Measurements from ENCODE around the gene PANX1. TPM values are rescaled to one million over a fixed set of nuclear protein-coding genes. Genes with fewer than 3 reads are reported as not detected.

PANX1 gene
- total RNA-seq, 3 donors from 2014 or later (not counting 1 experiment from before 2014, with no cell fraction given), result 8.6 to 13.6 (median 13.4) TPM

DNA sequence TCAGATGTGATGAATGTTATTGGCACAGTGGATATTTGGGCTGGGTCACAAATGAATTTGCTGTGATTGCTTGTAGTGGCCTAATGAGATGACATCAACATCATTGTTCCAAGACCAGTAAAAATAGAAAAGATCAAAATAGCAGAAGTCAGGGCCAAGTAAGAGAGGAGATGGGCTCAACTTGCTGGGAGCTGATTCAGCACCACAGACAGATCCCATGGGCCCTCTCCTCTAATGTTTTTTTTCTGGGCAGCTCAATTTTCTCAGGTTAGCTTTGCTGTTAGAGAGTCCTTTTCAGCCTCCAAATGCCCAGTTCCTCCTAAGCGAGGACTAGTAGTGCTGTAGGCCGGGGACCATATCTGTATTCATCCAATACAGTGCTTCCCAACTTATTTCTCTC lies 89.7 kb downstream of the PANX1 start:
- ATAC-seq, result no peak
- TF ChIP-seq, protein P1, sequence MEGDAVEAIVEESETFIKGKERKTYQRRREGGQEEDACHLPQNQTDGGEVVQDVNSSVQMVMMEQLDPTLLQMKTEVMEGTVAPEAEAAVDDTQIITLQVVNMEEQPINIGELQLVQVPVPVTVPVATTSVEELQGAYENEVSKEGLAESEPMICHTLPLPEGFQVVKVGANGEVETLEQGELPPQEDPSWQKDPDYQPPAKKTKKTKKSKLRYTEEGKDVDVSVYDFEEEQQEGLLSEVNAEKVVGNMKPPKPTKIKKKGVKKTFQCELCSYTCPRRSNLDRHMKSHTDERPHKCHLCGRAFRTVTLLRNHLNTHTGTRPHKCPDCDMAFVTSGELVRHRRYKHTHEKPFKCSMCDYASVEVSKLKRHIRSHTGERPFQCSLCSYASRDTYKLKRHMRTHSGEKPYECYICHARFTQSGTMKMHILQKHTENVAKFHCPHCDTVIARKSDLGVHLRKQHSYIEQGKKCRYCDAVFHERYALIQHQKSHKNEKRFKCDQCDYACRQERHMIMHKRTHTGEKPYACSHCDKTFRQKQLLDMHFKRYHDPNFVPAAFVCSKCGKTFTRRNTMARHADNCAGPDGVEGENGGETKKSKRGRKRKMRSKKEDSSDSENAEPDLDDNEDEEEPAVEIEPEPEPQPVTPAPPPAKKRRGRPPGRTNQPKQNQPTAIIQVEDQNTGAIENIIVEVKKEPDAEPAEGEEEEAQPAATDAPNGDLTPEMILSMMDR (IDR thresholded peaks at IDR 0.05), result no peak
- no peak for DNase-seq
- Mint-ChIP-seq H3K9me3 (peaks cover 0 to 8% of the 10 kb centered on the region in 2 donors), H3K4me3 (no peak overlapping the region), H3K27ac (no peak overlapping the region), H3K36me3 (peaks cover 10% of the 10 kb centered on the region), H3K27me3 (ENCODE audit: low read depth in 2 of 2) (no peaks in the 10 kb centered on the region), H3K4me1 (no peaks in the 10 kb centered on the region)
- intact Hi-C loops (cut with micrococcal nuclease), result no loop called here
- no peaks in the 10 kb centered on the region for H3K36me3 ChIP-seq (ENCODE audit: control insufficient read depth, insufficient read depth, low read length)
- H3K9me3 ChIP-seq (ENCODE audit: control insufficient read depth, insufficient read depth, low read length), result peaks cover 30% of the 10 kb centered on the region
- no peak overlapping the region for H3K4me3 ChIP-seq (ENCODE audit: low read length)
- H3K4me1 ChIP-seq (ENCODE audit: control insufficient read depth, insufficient read depth, low read length), result no peaks in the 10 kb centered on the region
- no peak overlapping the region for H3K27ac ChIP-seq (ENCODE audit: low read length)
- 95% methylated on average over 2 of the region's 2 CpGs for WGBS (ENCODE audit: insufficient coverage)
- H3K27me3 ChIP-seq (ENCODE audit: control insufficient read depth, insufficient read depth, low read length), result no peaks in the 10 kb centered on the region

DNA sequence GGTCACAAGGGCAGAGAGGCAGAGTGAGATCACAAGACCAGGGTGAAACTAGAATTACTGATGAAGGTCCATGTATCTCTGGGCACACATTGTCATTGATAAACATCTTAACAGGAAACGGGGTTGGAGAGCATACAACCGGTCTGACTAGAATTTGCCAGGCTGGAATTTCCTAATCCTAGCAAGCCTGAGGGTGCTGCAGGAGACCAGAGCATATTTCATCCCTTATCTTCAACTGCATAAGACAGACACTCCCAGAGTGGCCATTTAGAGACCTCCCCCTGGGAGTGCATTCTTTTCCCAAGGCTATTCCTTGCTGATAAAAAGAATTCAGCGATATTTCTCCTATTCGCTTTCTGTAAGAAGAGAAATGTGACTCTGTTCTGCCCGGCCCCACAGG lies 91.1 kb downstream of the PANX1 start:
- H3K9me3 ChIP-seq (ENCODE audit: control insufficient read depth, insufficient read depth, low read length), result peaks cover 30% of the 10 kb centered on the region

DNA sequence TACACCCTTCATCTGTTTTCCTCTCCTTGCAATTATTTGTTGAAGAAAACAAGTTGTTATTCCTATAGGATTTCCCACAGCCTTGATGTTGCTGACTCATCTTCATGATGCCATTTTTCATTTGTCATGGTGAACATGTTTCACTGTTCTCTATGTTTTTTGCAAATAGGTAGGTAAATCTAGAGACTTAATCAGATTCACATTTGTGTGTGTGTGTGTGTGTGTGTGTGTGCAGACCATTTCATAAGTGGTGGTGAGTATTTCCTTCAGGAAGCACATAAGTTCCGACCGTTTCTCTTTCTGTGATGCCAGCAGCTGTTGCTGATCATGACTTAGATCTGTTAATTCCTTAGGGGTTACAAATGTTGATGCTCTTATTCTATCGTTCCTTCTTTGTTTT lies 95.4 kb downstream of the PANX1 start:
- 44% methylated on average over 2 of the region's 3 CpGs for WGBS (ENCODE audit: insufficient coverage)
- no peak for ATAC-seq
- Histone ChIP-seq H3K27me3 (ENCODE audit: control insufficient read depth, insufficient read depth, low read length) (no peaks in the 10 kb centered on the region), H3K9me3 (ENCODE audit: control insufficient read depth, insufficient read depth, low read length) (peaks cover 19% of the 10 kb centered on the region), H3K36me3 (ENCODE audit: control insufficient read depth, insufficient read depth, low read length) (no peaks in the 10 kb centered on the region), H3K27ac (ENCODE audit: low read length) (no peak overlapping the region), H3K4me1 (ENCODE audit: control insufficient read depth, insufficient read depth, low read length) (no peaks in the 10 kb centered on the region), H3K4me3 (ENCODE audit: low read length) (no peak overlapping the region)
- H3K9me3 Mint-ChIP-seq, result peaks cover 0 to 4% of the 10 kb centered on the region in 2 donors
- H3K27me3 Mint-ChIP-seq (ENCODE audit: low read depth in 2 of 2), result no peaks in the 10 kb centered on the region
- peaks cover 6% of the 10 kb centered on the region for H3K36me3 Mint-ChIP-seq
- no peak overlapping the region for H3K4me3 Mint-ChIP-seq
- H3K4me1 Mint-ChIP-seq, result no peaks in the 10 kb centered on the region
- DNase-seq, result no peak
- intact Hi-C loops (cut with micrococcal nuclease), result no loop called here
- TF ChIP-seq, protein P1 (IDR thresholded peaks at IDR 0.05), result no peak
- H3K27ac Mint-ChIP-seq, result no peak overlapping the region

More for the DNA sequence above, 91.1 kb downstream of the PANX1 start:
- no peak overlapping the region for H3K27ac ChIP-seq (ENCODE audit: low read length)
- peaks cover 10% of the 10 kb centered on the region for H3K36me3 Mint-ChIP-seq
- H3K27me3 ChIP-seq (ENCODE audit: control insufficient read depth, insufficient read depth, low read length), result no peaks in the 10 kb centered on the region
- peaks cover 0 to 8% of the 10 kb centered on the region in 2 donors for H3K9me3 Mint-ChIP-seq
- H3K36me3 ChIP-seq (ENCODE audit: control insufficient read depth, insufficient read depth, low read length), result no peaks in the 10 kb centered on the region
- H3K4me1 Mint-ChIP-seq, result no peaks in the 10 kb centered on the region
- H3K4me3 ChIP-seq (ENCODE audit: low read length), result no peak overlapping the region
- no peak overlapping the region for H3K27ac Mint-ChIP-seq
- H3K27me3 Mint-ChIP-seq (ENCODE audit: low read depth in 2 of 2), result no peaks in the 10 kb centered on the region
- WGBS (ENCODE audit: insufficient coverage), result 83% methylated on average over 5 of the region's 5 CpGs
- intact Hi-C loops (cut with micrococcal nuclease), result no loop called here
- no peaks in the 10 kb centered on the region for H3K4me1 ChIP-seq (ENCODE audit: control insufficient read depth, insufficient read depth, low read length)
- TF ChIP-seq, protein P1 (IDR thresholded peaks at IDR 0.05), result no peak
- H3K4me3 Mint-ChIP-seq, result no peak overlapping the region
- ATAC-seq (no peak), DNase-seq (no peak)

Other genes with a start within 250 kb of the PANX1 start
- gene HEPHL1, start 107.5 kb upstream of the PANX1 start, total RNA-seq, result not detected
- not detected for gene IZUMO1R, start 175.7 kb downstream of the PANX1 start, total RNA-seq